Measurements from ENCODE around the gene ALDH18A1. TPM values are rescaled to one million over a fixed set of nuclear protein-coding genes. Genes with fewer than 3 reads are reported as not detected.

The ALDH18A1 gene
- total RNA-seq, 1 donor from 2014 or later = 97.3 TPM

GRCh38 chr10:95565336-95565735 lies 91.2 kb downstream of the ALDH18A1 start:
- peaks cover 1% of the 10 kb centered on the region for H3K4me1 Mint-ChIP-seq (ENCODE audit: unreplicated experiment)
- no peak for TF ChIP-seq CTCF (IDR thresholded peaks at IDR 0.05)
- DNase-seq (ENCODE audit: extremely low spot score, unreplicated experiment) = no peak
- no peaks in the 10 kb centered on the region for H3K36me3 Mint-ChIP-seq (ENCODE audit: unreplicated experiment)
- H3K4me3 Mint-ChIP-seq (ENCODE audit: unreplicated experiment) = no peak overlapping the region
- H3K27ac Mint-ChIP-seq (ENCODE audit: unreplicated experiment) = no peak overlapping the region
- no peaks in the 10 kb centered on the region for H3K9me3 Mint-ChIP-seq (ENCODE audit: unreplicated experiment)
- peaks cover 15% of the 10 kb centered on the region for H3K27me3 Mint-ChIP-seq (ENCODE audit: unreplicated experiment)

DNA sequence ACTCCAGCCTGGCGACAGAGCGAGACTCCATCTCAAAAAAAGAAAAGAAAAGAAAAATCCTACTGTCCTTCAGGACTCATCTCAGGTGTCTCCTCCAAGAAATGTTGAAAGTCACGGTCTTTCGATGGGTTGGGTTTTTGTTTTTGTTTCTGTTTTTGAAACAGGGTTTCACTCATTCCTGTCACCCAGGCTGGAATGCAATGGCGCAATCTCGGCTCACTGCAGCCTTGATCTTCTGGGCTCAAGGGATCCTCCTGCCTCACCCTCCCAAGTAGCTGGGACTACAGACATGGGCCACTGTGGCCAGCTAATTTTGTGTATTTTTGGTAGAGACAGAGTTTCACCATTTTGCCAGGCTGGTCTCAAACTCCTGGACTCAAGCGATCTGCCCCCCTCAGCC lies 92.2 kb downstream of the ALDH18A1 start:
- Mint-ChIP-seq H3K4me1 (ENCODE audit: unreplicated experiment) (peaks cover 8% of the 10 kb centered on the region), H3K27me3 (ENCODE audit: unreplicated experiment) (peaks cover 24% of the 10 kb centered on the region), H3K9me3 (ENCODE audit: unreplicated experiment) (no peaks in the 10 kb centered on the region), H3K27ac (ENCODE audit: unreplicated experiment) (no peak overlapping the region), H3K4me3 (ENCODE audit: unreplicated experiment) (no peak overlapping the region), H3K36me3 (ENCODE audit: unreplicated experiment) (no peaks in the 10 kb centered on the region)
- TF ChIP-seq CTCF (IDR thresholded peaks at IDR 0.05) = no peak
- DNase-seq (ENCODE audit: extremely low spot score, unreplicated experiment) = no peak

DNA sequence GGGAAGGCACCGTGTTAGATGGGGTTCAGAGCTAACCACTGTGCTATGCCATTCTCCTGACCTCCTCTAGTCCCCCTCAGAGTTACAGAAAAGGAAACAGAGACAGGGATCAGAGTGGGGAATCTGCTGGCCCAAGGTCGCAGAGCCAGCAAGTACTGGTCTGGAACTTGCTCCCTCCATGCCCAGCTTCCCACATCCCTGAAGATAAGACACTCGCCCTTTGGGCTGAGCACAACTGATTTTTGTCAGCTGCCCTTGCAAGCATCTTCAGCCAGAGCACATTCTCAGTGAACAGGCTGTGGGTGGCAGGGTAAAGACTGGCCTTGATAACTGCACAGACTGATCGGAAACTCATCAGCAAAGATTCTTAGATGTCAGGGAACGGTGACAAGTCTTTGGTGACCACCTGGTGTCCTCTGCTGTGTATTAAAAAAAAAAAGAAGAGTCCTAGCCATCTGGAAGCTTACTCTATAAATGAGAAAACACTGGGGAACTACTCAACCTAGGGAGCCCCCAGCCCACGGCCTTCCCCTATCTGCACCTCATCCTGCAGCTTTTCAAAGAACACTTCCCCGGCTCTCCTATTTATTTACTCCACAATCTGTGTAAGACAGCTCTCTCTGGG lies 94.1 kb downstream of the ALDH18A1 start:
- peaks cover 39% of the 10 kb centered on the region for H3K27me3 Mint-ChIP-seq (ENCODE audit: unreplicated experiment)
- H3K4me1 Mint-ChIP-seq (ENCODE audit: unreplicated experiment) = peaks cover 8% of the 10 kb centered on the region
- no peak for TF ChIP-seq CTCF (IDR thresholded peaks at IDR 0.05)
- no peaks in the 10 kb centered on the region for H3K36me3 Mint-ChIP-seq (ENCODE audit: unreplicated experiment)
- DNase-seq (ENCODE audit: extremely low spot score, unreplicated experiment) = no peak
- no peak overlapping the region for H3K4me3 Mint-ChIP-seq (ENCODE audit: unreplicated experiment)
- H3K9me3 Mint-ChIP-seq (ENCODE audit: unreplicated experiment) = no peaks in the 10 kb centered on the region
- H3K27ac Mint-ChIP-seq (ENCODE audit: unreplicated experiment) = no peak overlapping the region

DNA sequence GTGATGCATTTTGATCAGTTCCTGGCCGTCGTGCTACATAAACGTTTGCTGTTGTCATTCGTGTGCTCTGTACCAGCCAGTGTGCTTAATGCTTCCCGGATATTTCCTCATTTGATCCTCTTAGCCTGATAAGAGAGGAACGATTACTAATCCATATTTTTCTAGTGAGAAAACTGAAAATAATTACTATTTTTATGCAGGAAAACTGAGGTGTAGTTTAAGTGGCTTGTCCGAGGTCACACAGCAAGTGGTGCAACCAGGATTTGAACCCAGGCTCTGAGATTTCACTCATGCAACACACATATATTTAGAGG lies 94.7 kb downstream of the ALDH18A1 start:
- Mint-ChIP-seq H3K36me3 (ENCODE audit: unreplicated experiment) (no peaks in the 10 kb centered on the region), H3K4me3 (ENCODE audit: unreplicated experiment) (peak overlapping the region; percentile 73), H3K9me3 (ENCODE audit: unreplicated experiment) (no peaks in the 10 kb centered on the region), H3K4me1 (ENCODE audit: unreplicated experiment) (peaks cover 8% of the 10 kb centered on the region), H3K27ac (ENCODE audit: unreplicated experiment) (no peak overlapping the region), H3K27me3 (ENCODE audit: unreplicated experiment) (peaks cover 41% of the 10 kb centered on the region)
- no peak for DNase-seq (ENCODE audit: extremely low spot score, unreplicated experiment)
- TF ChIP-seq CTCF (IDR thresholded peaks at IDR 0.05) = no peak

- no peaks in the 10 kb centered on the region for H3K9me3 Mint-ChIP-seq (ENCODE audit: unreplicated experiment)
- no peak for TF ChIP-seq CTCF (IDR thresholded peaks at IDR 0.05)
- peaks cover 8% of the 10 kb centered on the region for H3K4me1 Mint-ChIP-seq (ENCODE audit: unreplicated experiment)
- peak within 1 kb of the TSS; percentile 50 for H3K27ac Mint-ChIP-seq (ENCODE audit: unreplicated experiment)
- DNase-seq (ENCODE audit: extremely low spot score, unreplicated experiment) = peak; percentile 97
- H3K27me3 Mint-ChIP-seq (ENCODE audit: unreplicated experiment) = peaks cover 40% of the 10 kb centered on the region
- H3K4me3 Mint-ChIP-seq (ENCODE audit: unreplicated experiment) = peak within 1 kb of the TSS; percentile 96
- no peaks in the 10 kb centered on the region for H3K36me3 Mint-ChIP-seq (ENCODE audit: unreplicated experiment)
These were observed 95.2 kb downstream of the ALDH18A1 start, which contains the start of gene SORBS1 for GRCh38 chr10:95561177-95561863. Gene SORBS1, minus strand, starts transcription at chr10:95561371. Its CDS starts 120,236 bp downstream, at chr10:95441135.

Data from osteocyte (in vitro differentiated cells).